HCT116 (cell line): ENCODE measurements around the gene SVBP. TPM values are rescaled to one million over a fixed set of nuclear protein-coding genes. Genes with fewer than 3 reads are reported as not detected.
"Not testable (repeated sequence)": the region's sequence is repeated elsewhere in the genome, so short reads cannot be mapped to it uniquely, and the experiment has no call there.

Experiments
- ATAC-seq: fragments of 200-7000 bp; cut with Tn5 transposase; 2 replicates; pipeline ENCODE4 v1.9.1; 2020; ENCODE audit warnings: mild to moderate bottlenecking, moderate library complexity
- BruUV-seq: library from RNA; stranded (reverse); fragments of 400-500 nt; replicated peaks from 2 replicates; lab custom pipeline; 2021; lab: Mats Ljungman, UMichigan
- CTCF ChIA-PET: fragments of 300-600 bp; sonication (Branson Sonifier 250); formaldehyde crosslinking; loops from one replicate; lab custom pipeline; 2021; ENCODE audit warnings: antibody characterized with exemption; lab: Charles Lee
- POLR2A ChIA-PET: fragments of 300-600, 350-600 bp; sonication (Branson Sonifier 250); formaldehyde crosslinking; loops from one replicate; lab custom pipeline; 2021; ENCODE audit warnings: antibody characterized with exemption; lab: Charles Lee
- RAD21 ChIA-PET, 2 experiments: fragments of 300-600 bp; sonication (Branson Sonifier 250); formaldehyde crosslinking; loops; one replicate each; lab custom pipeline; 2023; ENCODE audit warnings: low total read pairs in 2 of 2; ENCODE audit not compliant: uncharacterized antibody in 2 of 2, unreplicated experiment in 2 of 2, low non-redundant PET in 1 of 2; lab: Charles Lee
- DNase-seq: peaks from one replicate; pipeline ENCODE4 v3.0.0-alpha.2; 2010; ENCODE audit warnings: low read depth, low spot score
- H2AFZ ChIP-seq: fragments of 200-600 bp; shearing (Covaris generic), sonication (generic); 2 replicates; pipeline ENCODE4 v1.6.1; 2017; ENCODE audit warnings: low read depth, mixed run types, mixed read lengths, antibody characterized with exemption, low read length; ENCODE audit not compliant: poor library complexity, severe bottlenecking
- H3K27ac ChIP-seq: 2 replicates; pipeline ENCODE4 v1.5.1; 2012; ENCODE audit warnings: low read depth, low read length
- H3K27me3 ChIP-seq: fragments of 200-600 bp; sonication (generic); 2 replicates; pipeline ENCODE4 v1.6.1; 2016; ENCODE audit warnings: mixed run types, low read length, mixed read lengths; ENCODE audit not compliant: insufficient read depth
- H3K36me3 ChIP-seq, 2 experiments: fragments of 200-500 bp in 1 of 2; fragments of 200-600 bp in 1 of 2; sonication (Bioruptor generic) in 1 of 2; sonication (generic) in 1 of 2; 2 replicates each; pipeline versions ENCODE4 v1.5.1 to v1.6.1; 2014 to 2016; ENCODE audit warnings: low read length in 2 of 2, inconsistent platforms in 1 of 2, mixed read lengths in 1 of 2, mixed run types in 1 of 2; ENCODE audit not compliant: insufficient read depth in 2 of 2, control insufficient read depth in 1 of 2
- H3K4me1 ChIP-seq, 2 experiments: fragments of 200-600 bp in 1 of 2; sonication (generic) in 1 of 2; 2 replicates each; pipeline versions ENCODE4 v1.5.1 to v1.6.1; 2012 to 2017; ENCODE audit warnings: low read length in 2 of 2, inconsistent platforms in 1 of 2, mild to moderate bottlenecking in 1 of 2, mixed read lengths in 1 of 2, mixed run types in 1 of 2, moderate library complexity in 1 of 2; ENCODE audit not compliant: insufficient read depth in 2 of 2, control insufficient read depth in 1 of 2
- H3K4me2 ChIP-seq: fragments of 200-600 bp; sonication (generic); 2 replicates; pipeline ENCODE4 v1.6.1; 2017; ENCODE audit warnings: mixed run types, low read length, mixed read lengths
- H3K4me3 ChIP-seq, 2 experiments: fragments of 200-600 bp in 1 of 2; sonication (generic) in 1 of 2; replicated peaks in 1 of 2; 2 replicates each; pipeline ENCODE4 v1.5.1; 2011 to 2016; ENCODE audit warnings: low read length in 2 of 2, control low read depth in 1 of 2, low read depth in 1 of 2, mild to moderate bottlenecking in 1 of 2, mixed read lengths in 1 of 2, mixed run types in 1 of 2
- H3K79me2 ChIP-seq: fragments of 200-600 bp; sonication (generic); 2 replicates; pipeline ENCODE4 v1.6.1; 2017; ENCODE audit warnings: mild to moderate bottlenecking, mixed run types, low read length, moderate library complexity, mixed read lengths; ENCODE audit not compliant: insufficient read depth
- H3K9ac ChIP-seq: fragments of 200-600 bp; sonication (generic); 2 replicates; pipeline ENCODE4 v1.6.1; 2016; ENCODE audit warnings: low read length, mixed read lengths
- H3K9me2 ChIP-seq: fragments of 200-600 bp; sonication (generic), shearing (Covaris generic); 2 replicates; pipeline ENCODE4 v1.6.1; 2017; ENCODE audit warnings: mixed run types, mild to moderate bottlenecking, moderate library complexity; ENCODE audit not compliant: insufficient read depth
- H3K9me3 ChIP-seq, 2 experiments: fragments of 200-500 bp in 1 of 2; fragments of 200-600 bp in 1 of 2; sonication (Bioruptor generic) in 1 of 2; sonication (generic) in 1 of 2; 2 replicates each; pipeline ENCODE4 v1.6.1; 2014 to 2017; ENCODE audit warnings: low read length in 2 of 2, mixed read lengths in 2 of 2, inconsistent platforms in 1 of 2, low read depth in 1 of 2, mild to moderate bottlenecking in 1 of 2, mixed run types in 1 of 2, moderate library complexity in 1 of 2; ENCODE audit not compliant: control insufficient read depth in 1 of 2, insufficient read depth in 1 of 2
- H4K20me1 ChIP-seq: fragments of 200-600 bp; sonication (generic), shearing (Covaris generic); 2 replicates; pipeline ENCODE4 v1.6.1; 2017; ENCODE audit warnings: mixed run types, mild to moderate bottlenecking, moderate library complexity; ENCODE audit not compliant: insufficient read depth
- CBX3 ChIP-seq: IDR thresholded peaks from 2 replicates; pipeline ENCODE4 v1.6.1; 2012; ENCODE audit warnings: low read depth
- intact Hi-C: fragments of 100-400 bp; cut with micrococcal nuclease; formaldehyde crosslinking; loops from 2 replicates; pipeline ENCODE4 v1.10.0; 2022
- total RNA-seq: library from RNA; stranded (reverse); gene quantifications from one replicate; pipeline ENCODE4 v1.2.1, GENCODE V29; 2021; ENCODE audit not compliant: unreplicated experiment

The SVBP gene
- total RNA-seq, 1 experiment from 2014 or later: 14.4 TPM

- BruUV-seq, H3K9me2 ChIP-seq, H3K27ac ChIP-seq, DNase-seq, intact Hi-C loops, H3K9me3 ChIP-seq, H2AFZ ChIP-seq, H3K9ac ChIP-seq, H3K4me3 ChIP-seq, ATAC-seq, H3K4me2 ChIP-seq, RAD21 ChIA-PET, H3K79me2 ChIP-seq, CTCF ChIA-PET, H4K20me1 ChIP-seq, POLR2A ChIA-PET, H3K36me3 ChIP-seq, H3K4me1 ChIP-seq, H3K27me3 ChIP-seq: not testable (repeated sequence)
- peak; percentile 31; the same call in 1 of the 2 replicates for TF ChIP-seq CBX3
Measured at GRCh38 chr1:42859366-42859765, 42.2 kb upstream of the SVBP start.

DNA sequence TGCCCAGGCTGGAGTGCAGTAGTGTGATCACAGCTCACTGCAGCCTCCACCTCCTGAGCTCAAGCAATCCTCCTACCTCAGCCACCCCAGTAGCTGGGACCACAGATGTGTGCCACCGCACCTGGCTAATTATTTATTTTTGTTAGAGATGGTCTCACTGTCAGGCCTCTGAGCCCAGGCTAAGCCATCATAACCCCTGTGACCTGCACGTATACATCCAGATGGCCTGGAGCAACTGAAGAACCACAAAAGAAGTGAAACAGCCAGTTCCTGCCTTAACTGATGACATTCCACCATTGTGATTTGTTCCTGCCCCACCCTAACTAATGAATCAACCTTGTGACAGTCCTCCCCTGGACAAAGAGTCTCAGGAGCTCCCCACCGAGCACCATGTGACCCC lies 39.4 kb upstream of the SVBP start:
- H3K27ac ChIP-seq, RAD21 ChIA-PET, H3K4me1 ChIP-seq, H3K27me3 ChIP-seq, CTCF ChIA-PET, DNase-seq, POLR2A ChIA-PET, H3K4me3 ChIP-seq, intact Hi-C loops, H3K4me2 ChIP-seq, H3K79me2 ChIP-seq, H3K9me2 ChIP-seq, H4K20me1 ChIP-seq, H2AFZ ChIP-seq, BruUV-seq, H3K9ac ChIP-seq, H3K9me3 ChIP-seq, H3K36me3 ChIP-seq, ATAC-seq: not testable (repeated sequence)
